Measurements from ENCODE around the gene UBAC1.

- TF ChIP-seq CTCF (conservative IDR thresholded peaks at IDR 0.05; ENCODE audit: low read depth, low read length) (no peak), EZH2 (IDR thresholded peaks at IDR 0.05; ENCODE audit: borderline replicate concordance, low read depth, low read length, poor library complexity, severe bottlenecking) (no peak)
Observed at GRCh38 chr9:135885100-135885853, 75.9 kb downstream of the UBAC1 start.
